Astrocyte of the cerebellum (primary cell): Measurements from ENCODE around the gene TPM2.

Source experiments
- DNase-seq: peaks from one replicate; pipeline ENCODE4 v3.0.0-alpha.2; 2011; ENCODE audit warnings: low read depth
- H3K4me3 ChIP-seq: 2 replicates; pipeline ENCODE4 v1.5.1; 2011; ENCODE audit warnings: mild to moderate bottlenecking, low read depth, low read length, moderate library complexity
- CTCF ChIP-seq: IDR thresholded peaks from 2 replicates; pipeline ENCODE4 v1.5.1; 2012; ENCODE audit warnings: low read length, low read depth, moderate library complexity, mild to moderate bottlenecking; ENCODE audit errors: missing control alignments
- in situ Hi-C: cut with HindIII; loops from 2 replicates; pipeline ENCODE4 v1.10.0; 2017; ENCODE audit warnings: low sequenced_read_pairs

The TPM2 gene

GRCh38 chr9:35705836-35706430 lies 16.2 kb upstream of the TPM2 start:
- in situ Hi-C loops: no loop called here
- no peak for TF ChIP-seq CTCF
- H3K4me3 ChIP-seq: no peak overlapping the region
- DNase-seq: no peak

- no peak for DNase-seq
- H3K4me3 ChIP-seq: no peak overlapping the region
- in situ Hi-C loops: no loop called here
- no peak for TF ChIP-seq CTCF
Measured at GRCh38 chr9:35705372-35705771, 15.6 kb upstream of the TPM2 start.

GRCh38 chr9:35703906-35704672 lies 14.4 kb upstream of the TPM2 start:
- DNase-seq: no peak
- no peak overlapping the region for H3K4me3 ChIP-seq
- in situ Hi-C loops: no loop called here
- no peak for TF ChIP-seq CTCF

- in situ Hi-C loops: no loop called here
- H3K4me3 ChIP-seq: no peak overlapping the region
- TF ChIP-seq CTCF: no peak
- no peak for DNase-seq
Measured at GRCh38 chr9:35702696-35703095, 13.0 kb upstream of the TPM2 start.

- in situ Hi-C loops: no loop called here
Measured at GRCh38 chr9:35700942-35701341, 11.2 kb upstream of the TPM2 start.

GRCh38 chr9:35700031-35700430 lies 10.3 kb upstream of the TPM2 start:
- TF ChIP-seq CTCF: no peak
- DNase-seq: no peak
- in situ Hi-C loops: no loop called here
- no peak overlapping the region for H3K4me3 ChIP-seq

More at GRCh38 chr9:35700942-35701341, 11.2 kb upstream of the TPM2 start:
- H3K4me3 ChIP-seq: no peak overlapping the region
- no peak for TF ChIP-seq CTCF
- no peak for DNase-seq
